Measurements from ENCODE around the gene LRP1B.

DNA sequence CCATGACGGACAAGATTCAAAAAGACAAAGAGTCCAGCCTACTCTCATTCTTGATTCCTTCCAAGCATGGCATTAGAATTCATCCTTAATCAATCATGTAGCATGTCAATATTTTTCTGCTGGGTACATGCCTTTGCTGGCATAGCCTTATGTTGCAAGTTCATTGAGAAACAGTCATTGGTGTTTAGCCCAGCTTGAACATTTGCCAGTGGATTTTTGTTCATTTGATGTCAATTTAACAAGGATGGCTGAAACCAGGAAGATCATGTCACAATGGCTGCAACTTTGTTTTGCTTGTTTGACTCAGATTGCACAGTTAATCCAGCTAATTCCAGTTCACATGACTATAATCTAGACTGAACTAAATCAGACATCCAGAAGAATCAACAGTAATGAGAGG is 1132.2 kb downstream of the LRP1B start:
- TF ChIP-seq CTCF (IDR thresholded peaks at IDR 0.05; ENCODE audit: low read depth, low read length, missing input control) (no peak), HNF4A (conservative IDR thresholded peaks at IDR 0.05) (no peak), YY1 (IDR thresholded peaks at IDR 0.05) (no peak), SP1 (IDR thresholded peaks at IDR 0.05) (no peak), ATF3 (IDR thresholded peaks at IDR 0.05) (no peak), MAX (IDR thresholded peaks at IDR 0.05) (no peak), EGR1 (IDR thresholded peaks at IDR 0.05; ENCODE audit: low read depth in 2 of 2) (no peak), TAF1 (conservative IDR thresholded peaks at IDR 0.05) (no peak), RAD21 (IDR thresholded peaks at IDR 0.05) (no peak)
